Esophagus (tissue), 2 donors: ENCODE data around the gene TMEM185A. TPM values are rescaled to one million over a fixed set of nuclear protein-coding genes. Genes with fewer than 3 reads are reported as not detected.
"Not testable (repeated sequence)": the region's sequence is repeated elsewhere in the genome, so short reads cannot be mapped to it uniquely, and the experiment has no call there.

Experiments used
- H3K27ac ChIP-seq, 2 donors: one replicate each; pipeline ENCODE4 v1.5.1; 2013; ENCODE audit warnings: low read depth in 2 of 2, mild to moderate bottlenecking in 2 of 2, inconsistent platforms in 1 of 2, low read length in 1 of 2, moderate library complexity in 1 of 2
- H3K27me3 ChIP-seq, 2 donors: one replicate each; pipeline ENCODE4 v1.6.1; 2013; ENCODE audit warnings: low read length in 2 of 2, control low read depth in 1 of 2, mild to moderate bottlenecking in 1 of 2; ENCODE audit not compliant: insufficient read depth in 2 of 2, control insufficient read depth in 1 of 2
- H3K36me3 ChIP-seq, 2 donors: one replicate each; pipeline ENCODE4 v1.6.1; 2013; ENCODE audit warnings: low read length in 1 of 2; ENCODE audit not compliant: control insufficient read depth in 2 of 2, insufficient read depth in 2 of 2
- H3K4me1 ChIP-seq, 2 donors: one replicate each; pipeline ENCODE4 v1.6.1; 2013; ENCODE audit warnings: low read length in 1 of 2; ENCODE audit not compliant: control insufficient read depth in 2 of 2, insufficient read depth in 2 of 2
- H3K4me3 ChIP-seq, 2 donors: one replicate each; pipeline ENCODE4 v1.5.1; 2013; ENCODE audit warnings: low read length in 2 of 2, mild to moderate bottlenecking in 2 of 2, low read depth in 1 of 2, moderate library complexity in 1 of 2
- H3K9me3 ChIP-seq, 2 donors: one replicate each; pipeline ENCODE4 v1.6.1; 2013; ENCODE audit warnings: mild to moderate bottlenecking in 2 of 2, low read depth in 1 of 2, low read length in 1 of 2, moderate library complexity in 1 of 2; ENCODE audit not compliant: control insufficient read depth in 2 of 2, insufficient read depth in 1 of 2
- WGBS, 2 donors: extraction: QIAGEN DNeasy Blood & Tissue Kit; methylation state at CpG; one replicate each; pipeline ENCODE4 v1.1.7; 2013; 5-methylcytosine and 5-hydroxymethylcytosine counted together
- polyA plus RNA-seq, 2 donors: library from polyadenylated mRNA; stranded (reverse); fragments of 200-250 nt; gene quantifications; one replicate each; pipeline ENCODE4 v1.2.3, GENCODE V29; 2013
- donor health status: healthy with polysubstance abuse.
- donor health status: Bipolar disorder and iron deficiency.

Gene TMEM185A
- polyA plus RNA-seq, 2 donors = 10.9 to 11.1 TPM

GRCh38 chrX:149595943-149596342 lies 35.6 kb downstream of the TMEM185A start:
- WGBS, 2 donors = no CpG with 5 or more reads among the region's 7 CpGs
- not testable (repeated sequence) for H3K27me3 ChIP-seq, H3K27ac ChIP-seq, H3K9me3 ChIP-seq, H3K4me3 ChIP-seq, H3K36me3 ChIP-seq, H3K4me1 ChIP-seq

- H3K36me3 ChIP-seq, H3K9me3 ChIP-seq, H3K4me1 ChIP-seq, H3K27ac ChIP-seq, H3K4me3 ChIP-seq, H3K27me3 ChIP-seq: not testable (repeated sequence)
- no CpG with 5 or more reads among the region's 17 CpGs for WGBS, 2 donors
Observed at GRCh38 chrX:149595214-149595613, 36.4 kb downstream of the TMEM185A start, which contains the start of gene HSFX2. Gene HSFX2 (minus strand): TSS chrX:149595314. CDS start chrX:149594700, 614 bp downstream.

GRCh38 chrX:149590993-149591392 lies 40.6 kb downstream of the TMEM185A start:
- H3K4me1 ChIP-seq, H3K36me3 ChIP-seq, H3K27me3 ChIP-seq, H3K9me3 ChIP-seq, H3K27ac ChIP-seq, H3K4me3 ChIP-seq: not testable (repeated sequence)
- WGBS, 2 donors = no CpG with 5 or more reads among the region's 7 CpGs

- H3K4me3 ChIP-seq, H3K27me3 ChIP-seq, H3K9me3 ChIP-seq, H3K36me3 ChIP-seq, H3K4me1 ChIP-seq, H3K27ac ChIP-seq: not testable (repeated sequence)
- whole genome bisulfite sequencing, 2 donors = no CpG with 5 or more reads among the region's 12 CpGs
Observed at GRCh38 chrX:149587359-149587758, 44.2 kb downstream of the TMEM185A start, which contains the start of gene MAGEA9B. Gene MAGEA9B (minus strand): TSS chrX:149587459. CDS start chrX:149583179, 4,280 bp downstream.

GRCh38 chrX:149585631-149586030 lies 46.0 kb downstream of the TMEM185A start:
- WGBS, 2 donors = 90 to 94% methylated on average over 4 to 5 of the region's 17 CpGs
- H3K27ac ChIP-seq, H3K36me3 ChIP-seq, H3K9me3 ChIP-seq, H3K4me1 ChIP-seq, H3K4me3 ChIP-seq, H3K27me3 ChIP-seq: not testable (repeated sequence)

GRCh38 chrX:149573456-149573855 lies 58.1 kb downstream of the TMEM185A start:
- H3K9me3 ChIP-seq, H3K4me3 ChIP-seq, H3K36me3 ChIP-seq, H3K27me3 ChIP-seq, H3K4me1 ChIP-seq, H3K27ac ChIP-seq: not testable (repeated sequence)
- no CpG with 5 or more reads among the region's 1 CpG for WGBS, 2 donors

- 39 to 50% methylated on average over 1 of the region's 1 CpG for WGBS, 2 donors
- no peaks in the 10 kb centered on the region for H3K36me3 ChIP-seq
- no peaks in the 10 kb centered on the region for H3K27me3 ChIP-seq
- no peak overlapping the region for H3K4me3 ChIP-seq
- H3K4me1 ChIP-seq = no peaks in the 10 kb centered on the region
- H3K27ac ChIP-seq = no peak overlapping the region
- no peaks in the 10 kb centered on the region for H3K9me3 ChIP-seq
Observed at GRCh38 chrX:149572743-149573142, 58.8 kb downstream of the TMEM185A start.

GRCh38 chrX:149571770-149572169 lies 59.8 kb downstream of the TMEM185A start:
- no peaks in the 10 kb centered on the region for H3K27me3 ChIP-seq
- H3K4me1 ChIP-seq = no peaks in the 10 kb centered on the region
- no peaks in the 10 kb centered on the region for H3K9me3 ChIP-seq
- no peaks in the 10 kb centered on the region for H3K36me3 ChIP-seq
- H3K4me3 ChIP-seq = no peak overlapping the region
- 67 to 91% methylated on average over 7 of the region's 7 CpGs for WGBS, 2 donors
- H3K27ac ChIP-seq = no peak overlapping the region

- 38 to 42% methylated on average over 6 of the region's 6 CpGs for WGBS, 2 donors
- Histone ChIP-seq H3K9me3 (no peaks in the 10 kb centered on the region), H3K27ac (no peak overlapping the region), H3K4me1 (no peaks in the 10 kb centered on the region), H3K4me3 (no peak overlapping the region), H3K27me3 (no peaks in the 10 kb centered on the region), H3K36me3 (no peaks in the 10 kb centered on the region)
Observed at GRCh38 chrX:149570668-149571067, 60.9 kb downstream of the TMEM185A start.

- H3K27me3 ChIP-seq = no peaks in the 10 kb centered on the region
- no peaks in the 10 kb centered on the region for H3K36me3 ChIP-seq
- 60% methylated on average over 2 of the region's 2 CpGs for WGBS, 2 donors
- H3K9me3 ChIP-seq = no peaks in the 10 kb centered on the region
- no peak overlapping the region for H3K4me3 ChIP-seq
- no peak overlapping the region for H3K27ac ChIP-seq
- H3K4me1 ChIP-seq = no peaks in the 10 kb centered on the region
Observed at GRCh38 chrX:149569770-149570169, 61.8 kb downstream of the TMEM185A start.
